ENCODE data around the gene TM9SF1.
A peak's percentile ranks its signal among the peaks of the same experiment; 100 is the strongest.

TM9SF1 gene

GRCh38 chr14:24195186-24196070 lies at the start of gene TM9SF1:
TSS of gene TM9SF1 (minus strand) at chr14:24195441. CDS start at chr14:24195019, 422 bp downstream.
- DNase-seq (ENCODE audit: low read depth), result peak; percentile 83

GRCh38 chr14:24243336-24243836 lies 48.1 kb upstream of the TM9SF1 start:
- DNase-seq (ENCODE audit: low read depth), result no peak

- DNase-seq (ENCODE audit: low read depth), result peak; percentile 95
These were observed 46.7 kb upstream of the TM9SF1 start for GRCh38 chr14:24241829-24242443.

GRCh38 chr14:24240110-24240918 lies 45.1 kb upstream of the TM9SF1 start:
- no peak for DNase-seq (ENCODE audit: low read depth)

- no peak for DNase-seq (ENCODE audit: low read depth)
These were observed 43.3 kb upstream of the TM9SF1 start for GRCh38 chr14:24238527-24239037.

GRCh38 chr14:24238123-24238522 lies 42.9 kb upstream of the TM9SF1 start:
- DNase-seq (ENCODE audit: low read depth), result peak; percentile 36

GRCh38 chr14:24237463-24237955 lies 42.3 kb upstream of the TM9SF1 start:
- no peak for DNase-seq (ENCODE audit: low read depth)

- DNase-seq (ENCODE audit: low read depth), result no peak
These were observed 41.6 kb upstream of the TM9SF1 start for GRCh38 chr14:24236689-24237462.

- no peak for DNase-seq (ENCODE audit: low read depth)
These were observed 40.8 kb upstream of the TM9SF1 start for GRCh38 chr14:24235804-24236688.

- no peak for DNase-seq (ENCODE audit: low read depth)
These were observed 39.1 kb upstream of the TM9SF1 start for GRCh38 chr14:24234095-24235005.

- no peak for DNase-seq (ENCODE audit: low read depth)
These were observed 38.3 kb upstream of the TM9SF1 start for GRCh38 chr14:24233538-24233866.

- DNase-seq (ENCODE audit: low read depth), result no peak
These were observed 37.6 kb upstream of the TM9SF1 start, which contains the start of gene GMPR2 for GRCh38 chr14:24232645-24233537. TSS of gene GMPR2 (plus strand) at chr14:24232929. CDS start at chr14:24233254, 325 bp downstream.

GRCh38 chr14:24232121-24232644 lies 36.9 kb upstream of the TM9SF1 start, which contains the start of gene NEDD8:
TSS of gene NEDD8 (minus strand) at chr14:24232367. CDS start at chr14:24232267, 100 bp downstream.
- DNase-seq (ENCODE audit: low read depth), result peak; percentile 87

GRCh38 chr14:24231263-24232120 lies 36.3 kb upstream of the TM9SF1 start:
- no peak for DNase-seq (ENCODE audit: low read depth)

GRCh38 chr14:24228902-24229301 lies 33.7 kb upstream of the TM9SF1 start:
- no peak for DNase-seq (ENCODE audit: low read depth)

- no peak for DNase-seq (ENCODE audit: low read depth)
These were observed 31.2 kb upstream of the TM9SF1 start for GRCh38 chr14:24226473-24226872.

All from stimulated activated CD4-positive, alpha-beta T cell treated with anti-CD3 and anti-CD28 coated beads, Interleukin-2, amount 100 ng/mL, for 4 hours (primary cell).